GM18858 (cell line): ENCODE results near the gene C1QTNF1.

Source experiments
- ATAC-seq: cut with Tn5 transposase; IDR thresholded peaks from one replicate; pipeline ENCODE4 v1.9.1; 2021; ENCODE audit not compliant: unreplicated experiment

The C1QTNF1 gene

DNA sequence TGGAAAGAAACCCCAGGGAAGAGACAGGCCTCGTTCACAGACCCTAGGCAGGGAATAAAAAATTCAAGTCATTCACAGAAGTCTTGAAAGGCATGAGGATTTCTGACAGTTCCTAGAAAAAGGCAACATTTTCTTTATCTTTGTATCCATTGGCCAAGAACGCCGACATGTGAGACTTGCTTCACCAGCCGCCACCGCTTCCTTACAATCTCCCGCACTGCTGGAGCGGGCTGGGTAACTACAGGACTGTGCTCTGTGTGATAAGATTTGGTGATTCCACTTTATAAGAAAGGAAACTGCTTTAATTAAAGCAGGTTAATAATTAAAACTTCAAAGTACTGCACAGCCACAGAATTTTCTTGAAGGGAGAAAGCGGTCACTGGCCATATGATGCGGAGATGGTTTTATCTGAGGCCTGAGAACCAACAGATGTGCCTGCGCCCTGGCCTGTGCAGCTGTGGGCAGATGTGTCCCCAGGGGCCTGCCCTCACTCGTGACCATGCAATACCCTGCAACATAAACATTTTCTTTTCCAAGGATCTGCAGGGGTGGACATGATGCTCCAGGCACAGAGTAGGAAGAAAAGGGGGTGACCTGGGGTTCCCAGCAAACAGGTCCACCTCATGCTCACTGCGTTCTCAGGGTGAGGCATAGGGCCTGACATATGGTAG lies 31.3 kb upstream of the C1QTNF1 start:
- no peak for ATAC-seq

DNA sequence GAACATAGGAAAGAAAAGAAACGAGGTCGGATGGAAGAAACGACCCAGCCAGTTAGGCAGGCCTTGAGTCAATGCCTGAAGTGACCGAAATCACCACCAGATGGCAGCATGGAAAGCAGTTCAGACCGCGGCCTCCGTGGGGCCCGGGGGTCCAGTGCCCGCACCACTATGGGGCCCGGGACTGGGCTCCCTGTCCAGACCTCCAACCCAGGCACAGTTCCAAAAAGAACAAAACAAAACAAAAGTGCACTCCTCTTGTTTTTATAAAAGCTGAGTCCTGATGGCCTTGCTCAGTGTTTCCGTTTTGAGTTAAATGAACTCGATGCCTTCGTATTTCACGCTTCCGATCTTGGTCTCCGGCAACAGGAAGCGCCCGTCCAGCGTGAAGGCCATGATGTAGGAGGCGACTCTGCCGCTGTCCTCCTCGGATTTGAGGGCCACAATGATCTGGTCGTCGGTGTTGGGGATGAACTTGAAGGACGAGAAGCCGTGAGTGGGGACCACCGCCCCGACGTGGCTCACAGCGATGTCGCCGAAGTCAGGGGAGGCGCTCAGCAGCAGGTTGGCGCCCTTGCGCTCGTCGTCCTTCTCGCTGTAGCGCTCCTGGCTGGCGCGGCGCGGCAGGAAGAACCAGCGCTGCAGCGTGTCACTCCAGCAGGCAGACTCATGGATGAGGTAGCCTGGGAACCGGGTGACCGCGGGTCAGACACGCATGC lies 30.6 kb upstream of the C1QTNF1 start:
- ATAC-seq: no peak

DNA sequence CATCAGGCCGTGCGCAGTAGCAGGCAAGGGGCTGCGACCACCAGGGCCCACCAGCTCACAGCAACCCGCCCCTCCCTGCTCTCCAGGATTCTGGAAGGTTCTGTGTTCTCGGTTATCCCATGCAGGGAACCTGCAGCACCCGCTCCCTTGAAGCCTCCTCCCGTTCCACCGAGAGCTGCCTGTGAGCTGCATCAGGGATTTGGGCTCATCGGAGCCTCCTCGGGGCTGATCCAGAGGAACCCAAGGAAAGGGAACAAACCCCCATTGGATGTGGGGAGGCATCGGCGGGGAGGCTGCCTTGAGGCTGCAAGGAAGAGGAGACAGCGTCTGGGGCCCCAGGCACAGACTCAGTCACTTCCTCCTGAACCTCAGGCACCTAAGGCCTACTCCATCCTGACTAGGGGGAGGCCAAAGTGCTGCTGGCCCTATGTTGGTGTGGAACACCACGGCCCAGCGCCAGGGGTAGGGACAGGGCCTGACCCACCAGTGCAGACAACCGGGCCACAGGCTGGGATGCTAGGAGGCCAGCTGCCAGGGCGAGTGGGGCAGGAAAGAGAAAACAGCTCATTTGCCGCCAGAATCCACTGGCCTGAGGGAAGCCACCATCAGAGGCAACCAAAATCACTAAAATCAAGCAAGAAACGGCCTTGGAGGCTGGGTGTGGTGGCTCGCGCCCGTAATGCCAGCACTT lies 29.8 kb upstream of the C1QTNF1 start:
- ATAC-seq: no peak

DNA sequence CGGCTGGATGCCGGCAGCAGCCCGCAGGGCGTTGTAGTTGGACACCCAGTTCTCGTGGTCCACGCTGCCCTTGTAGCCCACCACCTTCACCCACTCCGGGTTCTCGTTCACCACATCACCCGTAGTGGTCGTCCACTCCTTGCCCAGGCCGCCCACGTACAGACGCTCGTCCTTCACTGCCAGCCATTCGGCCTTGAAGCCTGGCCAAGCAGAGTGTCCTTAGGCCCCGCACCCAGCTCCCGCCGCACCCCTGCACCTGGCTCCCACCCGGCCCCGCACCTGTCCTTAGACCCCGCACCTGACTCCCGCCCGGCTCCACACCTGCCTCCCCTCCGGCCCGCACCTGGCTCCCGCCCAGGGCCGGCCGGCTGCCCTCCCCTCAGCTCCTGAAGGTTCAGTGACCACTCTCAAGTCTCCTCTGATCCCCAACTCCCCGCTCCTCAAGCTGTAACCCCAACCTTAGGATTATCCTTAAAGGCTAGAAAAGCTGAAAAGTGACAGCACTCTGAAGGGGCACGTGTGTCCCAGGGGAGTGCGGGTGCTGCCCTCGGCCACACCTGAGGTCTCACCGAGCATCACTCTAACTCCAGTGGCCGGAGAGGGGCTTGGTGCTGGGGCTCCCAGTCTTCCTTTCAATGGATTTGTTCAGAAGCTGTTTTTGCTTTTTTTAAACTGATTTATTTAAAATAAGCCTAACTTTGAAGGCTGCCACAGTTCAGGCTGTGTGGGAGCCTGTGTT lies 28.8 kb upstream of the C1QTNF1 start:
- no peak for ATAC-seq

DNA sequence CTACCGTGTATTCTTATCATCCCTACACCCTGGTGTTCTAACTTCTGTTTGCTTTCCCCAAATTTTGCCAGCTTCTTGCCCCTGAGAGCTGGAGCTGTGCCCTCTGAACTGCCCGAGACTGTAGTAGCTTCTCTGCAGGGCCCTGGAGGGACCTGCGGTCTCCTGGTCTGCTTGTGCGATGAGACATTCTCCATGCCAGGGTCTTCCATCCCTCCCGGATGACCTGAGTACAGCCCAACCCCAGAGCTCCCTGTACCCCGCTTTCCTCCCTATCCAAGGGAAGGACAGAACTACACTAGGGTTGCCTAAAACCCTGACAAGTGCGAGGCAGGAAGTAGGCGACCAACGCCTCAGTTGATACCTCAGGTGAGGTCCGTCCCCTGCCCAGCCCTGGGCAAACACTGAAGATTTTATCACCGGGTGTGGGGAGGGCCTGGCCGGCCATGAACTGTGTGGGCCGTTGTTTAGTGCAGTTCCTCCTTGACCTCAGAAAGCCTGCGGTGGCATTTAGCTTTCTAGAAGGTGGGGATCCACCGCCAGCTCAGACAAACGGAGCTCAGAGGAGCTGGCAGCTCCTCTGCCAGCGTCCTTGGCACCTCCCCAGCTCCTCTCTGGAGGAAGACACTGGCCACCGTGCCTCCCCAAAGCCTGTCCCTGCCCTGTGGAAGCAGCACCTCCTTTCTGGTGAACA lies 28.1 kb upstream of the C1QTNF1 start:
- no peak for ATAC-seq

DNA sequence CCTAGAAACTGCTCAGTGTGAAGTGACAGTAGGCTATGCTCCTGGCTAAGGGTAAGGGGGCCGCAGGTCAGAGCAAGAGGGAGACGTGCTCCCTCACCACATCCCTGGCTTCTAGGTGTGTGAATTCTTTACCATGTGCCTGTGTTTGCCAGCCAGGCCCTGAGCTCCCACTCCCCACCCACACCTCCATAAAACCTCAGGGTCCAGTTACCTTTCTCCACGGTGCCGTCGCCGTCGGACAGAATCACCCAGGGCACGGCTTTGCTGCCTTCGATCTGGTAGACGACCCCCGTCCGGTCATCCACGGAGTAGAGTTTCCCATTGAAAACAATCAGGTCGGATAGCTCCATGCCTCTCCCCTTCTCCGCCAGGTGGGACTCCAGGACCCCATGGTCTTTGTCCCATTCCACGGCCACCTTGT lies 27.2 kb upstream of the C1QTNF1 start:
- ATAC-seq: no peak

DNA sequence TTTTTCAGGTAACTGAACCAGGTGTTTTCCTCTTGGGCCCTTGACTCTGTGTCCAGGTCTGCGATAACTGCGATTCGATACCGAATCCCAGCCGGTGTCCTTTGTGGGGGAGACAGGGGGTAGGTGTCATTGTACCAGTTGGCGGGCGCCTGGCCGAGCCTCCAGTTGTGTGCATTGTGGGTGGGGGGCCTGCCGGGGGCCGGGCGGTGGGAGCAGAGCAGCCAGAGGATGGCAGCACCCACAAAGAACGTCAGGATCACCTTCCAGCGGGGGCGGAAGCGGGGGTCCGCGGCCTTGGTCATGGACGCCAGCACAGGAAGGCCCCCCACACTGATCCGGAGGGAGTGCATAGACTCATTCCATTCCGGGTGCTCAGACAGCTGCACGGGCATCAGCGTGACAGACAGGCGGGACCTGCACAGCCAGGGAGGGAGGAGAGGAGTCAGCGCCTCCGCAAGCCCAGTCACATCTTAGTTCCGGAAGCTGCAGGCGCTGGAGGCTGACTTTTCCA lies 26.7 kb upstream of the C1QTNF1 start:
- no peak for ATAC-seq

DNA sequence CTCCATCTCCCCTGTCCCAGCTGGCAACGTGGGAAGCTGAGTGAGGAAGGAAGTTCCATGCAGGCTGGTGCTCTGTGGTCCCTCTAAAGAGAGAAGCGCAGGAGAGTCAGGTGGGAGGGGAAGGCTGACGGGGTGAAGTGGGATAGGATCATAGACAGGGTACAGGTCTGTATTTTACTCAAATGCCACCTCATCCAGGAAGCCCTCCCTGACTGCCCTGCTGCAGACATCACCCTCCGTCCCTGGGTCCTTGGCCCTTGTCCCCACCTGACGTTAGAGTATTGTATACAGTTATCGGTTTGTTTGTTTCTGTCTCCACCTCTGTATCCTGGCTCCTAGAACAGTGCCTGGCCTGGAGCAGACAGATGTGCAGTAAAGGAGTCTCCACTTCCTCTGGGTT lies 26.1 kb upstream of the C1QTNF1 start:
- no peak for ATAC-seq

DNA sequence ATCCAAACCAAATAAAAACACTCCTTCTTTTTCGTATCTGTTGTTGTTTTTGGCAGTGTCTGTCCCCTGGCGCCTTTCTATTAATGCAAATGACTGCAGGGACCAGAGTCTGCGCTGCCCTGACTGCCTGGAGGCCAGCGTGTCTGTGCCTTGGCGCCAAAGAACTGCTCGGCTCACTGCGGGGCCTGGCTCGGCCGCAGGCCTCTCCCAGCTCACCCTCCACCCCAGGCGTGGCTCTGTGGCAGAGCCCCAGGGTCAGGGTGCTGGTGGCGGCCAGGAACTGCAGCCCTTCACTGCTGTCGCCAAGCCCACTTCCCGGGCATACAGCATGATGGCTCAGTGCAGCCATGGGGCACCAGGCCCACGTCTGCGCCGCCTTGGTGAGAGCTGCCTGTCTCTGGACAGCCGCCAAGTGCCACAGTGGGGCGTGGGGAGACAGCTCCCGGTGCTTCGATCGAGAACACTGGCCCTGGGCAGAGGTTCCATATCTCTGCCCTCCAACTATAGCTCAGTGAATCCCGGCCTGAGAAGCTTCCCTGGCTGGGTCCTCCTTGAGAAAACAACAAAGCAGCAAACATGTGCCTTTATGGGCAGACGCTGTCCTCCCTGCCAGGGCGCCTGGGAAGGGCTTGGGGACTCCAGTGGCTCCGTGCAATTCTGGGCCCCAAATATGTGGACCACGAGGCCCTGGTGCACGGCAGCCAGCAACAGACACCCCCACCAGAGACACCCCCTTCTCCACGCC lies 25.5 kb upstream of the C1QTNF1 start:
- no peak for ATAC-seq

DNA sequence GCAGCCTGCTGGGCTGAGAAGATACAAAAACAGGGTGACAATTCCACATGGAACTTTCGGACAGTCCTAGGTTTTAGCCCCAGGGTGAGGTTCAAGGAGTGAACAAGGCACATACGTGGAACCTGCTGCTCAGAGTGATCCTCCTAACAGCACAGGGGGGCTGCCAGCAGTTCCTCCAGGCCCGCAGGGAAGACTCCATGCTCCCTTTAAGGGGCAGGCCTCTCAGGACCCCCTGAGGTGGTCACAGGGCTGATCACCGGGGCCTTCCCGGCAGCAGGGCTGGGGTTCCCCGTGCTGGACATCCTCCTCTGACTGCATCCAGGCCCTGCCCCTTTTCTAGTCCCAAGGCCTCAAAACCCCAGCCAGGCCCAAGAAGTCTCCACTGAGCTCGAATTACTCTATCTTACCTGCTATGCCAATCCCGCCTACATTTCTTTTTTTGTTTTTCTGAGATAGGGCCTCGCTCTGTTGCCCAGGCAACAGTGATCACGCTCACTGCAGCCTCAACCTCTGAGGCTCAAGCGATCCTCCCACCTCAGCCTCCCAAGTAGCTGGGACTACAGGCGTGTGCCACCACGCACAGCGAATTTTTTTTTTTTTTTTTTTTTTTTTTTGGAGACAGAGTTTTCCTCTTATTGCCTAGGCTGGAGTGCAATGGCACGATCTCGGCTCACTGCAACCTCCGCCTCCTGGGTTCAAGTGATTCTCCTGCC lies 24.8 kb upstream of the C1QTNF1 start:
- no peak for ATAC-seq

DNA sequence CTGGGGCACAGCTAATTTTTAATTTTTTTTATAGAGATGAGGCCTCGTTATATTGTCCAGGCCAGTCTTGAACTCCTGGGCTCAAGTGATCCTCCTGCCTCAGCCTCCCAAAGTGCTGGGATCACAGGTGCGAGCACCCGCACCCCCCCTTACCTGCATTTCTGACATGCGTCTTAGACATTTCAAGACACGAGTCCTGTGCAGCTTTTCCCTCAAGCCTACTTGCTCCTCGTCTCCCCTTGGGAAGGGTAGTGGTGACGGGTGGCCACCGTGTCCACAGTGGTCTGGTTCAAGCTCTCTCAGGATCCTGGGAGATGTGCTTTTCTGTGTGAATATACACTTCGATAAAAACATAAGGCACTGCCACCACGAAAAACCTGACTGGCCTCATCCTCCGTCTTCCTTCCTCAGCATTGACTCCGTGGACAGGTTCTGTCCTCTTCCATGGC lies 24.0 kb upstream of the C1QTNF1 start:
- no peak for ATAC-seq

DNA sequence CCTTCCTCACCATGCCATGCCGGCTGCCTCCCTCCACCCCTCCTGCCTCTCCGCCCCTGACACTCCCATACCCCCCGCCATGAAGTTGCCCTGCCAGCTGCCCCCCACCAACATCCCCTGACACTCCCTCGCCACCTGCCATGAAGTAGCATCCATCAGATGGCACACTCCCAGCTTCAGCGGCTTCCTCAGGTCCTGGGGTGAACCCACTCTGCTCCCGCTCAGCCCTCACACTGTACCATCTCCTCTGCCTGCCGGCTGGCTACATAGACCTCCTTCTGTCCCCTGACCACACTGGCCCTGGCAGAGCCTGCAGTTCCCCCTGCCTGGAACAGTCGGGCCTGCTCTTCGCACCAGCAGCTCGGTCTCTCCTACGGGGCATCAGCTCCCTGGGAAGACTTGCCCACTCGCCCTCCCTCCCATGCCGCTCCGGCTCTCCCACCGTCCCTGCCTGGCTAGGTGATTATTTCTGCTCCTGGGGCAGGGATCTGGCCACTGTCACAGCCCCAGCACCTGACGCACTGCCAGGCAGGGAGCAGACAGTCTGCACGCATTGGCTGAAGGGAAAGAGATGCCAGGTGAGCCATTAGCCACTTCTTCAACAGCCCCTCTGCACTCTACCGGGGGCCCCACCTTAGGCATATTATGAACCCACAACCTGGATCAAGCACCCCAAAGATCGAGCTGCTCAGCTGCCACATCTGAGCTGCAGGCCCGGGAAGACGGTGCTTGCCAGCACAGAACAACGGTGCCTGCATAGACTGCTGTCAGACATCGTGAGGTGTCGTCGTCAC lies 23.4 kb upstream of the C1QTNF1 start:
- ATAC-seq: no peak

DNA sequence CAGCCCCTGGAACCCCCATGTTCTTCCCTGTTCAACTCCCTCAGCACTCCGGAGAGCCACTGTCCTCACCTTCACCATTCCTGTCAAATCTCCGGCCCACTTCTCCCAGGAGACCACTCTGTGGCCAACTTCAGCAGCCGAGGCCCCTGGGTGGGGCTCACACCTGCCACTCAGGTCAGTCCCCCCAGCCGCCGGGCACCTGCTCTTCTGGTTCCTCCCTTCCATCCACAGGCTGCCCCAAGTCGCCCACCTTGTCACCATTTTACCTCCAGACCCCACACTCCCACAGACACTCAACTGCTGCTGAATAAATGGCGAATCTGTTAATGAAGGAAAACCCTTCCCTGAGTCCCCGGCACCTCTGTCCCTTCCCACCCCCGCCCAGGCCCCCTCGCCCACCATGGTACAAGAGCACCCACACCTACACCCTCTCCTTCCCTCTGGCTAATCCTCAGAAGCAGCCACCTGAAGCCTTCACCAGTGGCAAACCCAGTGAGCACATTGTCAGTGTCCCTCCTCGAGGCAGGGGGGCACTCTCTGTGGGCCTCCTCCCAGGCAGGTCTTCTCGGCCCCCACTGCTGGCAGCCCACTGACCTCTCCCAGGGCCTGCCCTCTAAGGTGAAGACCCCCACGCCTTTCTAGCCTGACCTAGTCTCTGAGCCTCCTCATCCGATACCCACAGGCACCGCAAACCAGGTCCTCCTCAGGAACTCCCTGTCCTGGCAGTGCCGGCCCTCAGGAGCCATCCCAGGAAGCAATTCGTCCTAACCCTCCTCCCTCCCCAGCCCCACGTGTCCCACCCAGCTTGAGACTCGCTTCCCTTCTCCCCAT lies 22.6 kb upstream of the C1QTNF1 start:
- no peak for ATAC-seq

DNA sequence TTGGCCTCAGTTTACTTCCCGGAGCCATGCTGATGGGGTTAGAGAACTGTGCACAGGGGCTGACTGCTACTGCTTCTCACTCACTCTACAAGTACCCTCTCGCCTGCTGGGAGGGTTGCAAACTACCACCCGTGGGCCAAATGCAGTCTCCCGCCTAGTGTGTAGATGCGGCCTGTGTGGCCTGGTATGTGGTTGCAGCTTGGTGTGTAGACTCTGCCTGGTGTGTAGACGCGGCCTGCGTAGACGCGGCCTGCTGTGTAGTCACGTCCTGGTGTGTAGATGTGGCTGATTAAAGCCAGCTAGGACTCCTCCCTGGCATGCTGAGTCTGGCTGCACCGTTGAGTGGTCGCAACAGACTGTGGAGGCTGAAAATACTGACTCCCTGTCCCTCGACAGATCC lies 21.7 kb upstream of the C1QTNF1 start:
- no peak for ATAC-seq

DNA sequence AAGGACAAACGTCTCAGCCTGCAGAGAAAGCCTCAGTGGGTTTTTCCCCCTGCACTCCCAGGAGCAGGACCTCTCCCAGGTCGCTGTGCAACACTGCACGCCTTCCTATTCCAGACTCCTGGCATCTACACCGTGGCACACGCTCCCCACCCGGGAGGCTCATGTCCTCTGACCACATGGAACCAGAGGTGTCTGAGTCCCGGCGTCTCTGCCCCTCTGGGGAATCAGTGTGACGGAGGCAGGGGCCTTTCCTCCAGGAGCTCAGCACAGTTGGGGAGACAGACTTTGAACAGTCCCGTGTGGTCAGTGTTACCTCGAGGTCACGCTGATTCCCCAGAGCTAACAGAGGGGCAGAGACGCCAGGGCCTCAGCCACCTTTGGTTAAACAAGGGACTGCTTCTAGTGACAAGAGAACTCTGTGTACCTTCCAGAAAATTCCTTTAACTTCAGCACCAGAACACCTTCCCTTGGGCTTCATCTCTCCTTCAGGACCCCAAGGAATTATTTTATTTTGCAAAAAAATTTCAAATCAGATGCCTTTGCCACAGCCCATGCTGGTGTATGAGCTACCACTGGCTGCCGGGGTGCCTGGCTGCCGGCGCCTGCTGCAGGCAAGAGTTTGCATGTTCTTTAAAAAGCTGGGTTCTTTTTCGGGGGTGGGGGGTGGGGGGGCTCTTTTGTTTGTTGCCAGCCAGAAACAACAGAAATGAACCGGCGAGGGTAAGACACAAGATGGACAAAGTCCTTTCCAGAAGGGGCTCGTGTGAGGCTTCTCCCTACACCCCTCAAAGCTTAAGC lies 21.0 kb upstream of the C1QTNF1 start:
- no peak for ATAC-seq

DNA sequence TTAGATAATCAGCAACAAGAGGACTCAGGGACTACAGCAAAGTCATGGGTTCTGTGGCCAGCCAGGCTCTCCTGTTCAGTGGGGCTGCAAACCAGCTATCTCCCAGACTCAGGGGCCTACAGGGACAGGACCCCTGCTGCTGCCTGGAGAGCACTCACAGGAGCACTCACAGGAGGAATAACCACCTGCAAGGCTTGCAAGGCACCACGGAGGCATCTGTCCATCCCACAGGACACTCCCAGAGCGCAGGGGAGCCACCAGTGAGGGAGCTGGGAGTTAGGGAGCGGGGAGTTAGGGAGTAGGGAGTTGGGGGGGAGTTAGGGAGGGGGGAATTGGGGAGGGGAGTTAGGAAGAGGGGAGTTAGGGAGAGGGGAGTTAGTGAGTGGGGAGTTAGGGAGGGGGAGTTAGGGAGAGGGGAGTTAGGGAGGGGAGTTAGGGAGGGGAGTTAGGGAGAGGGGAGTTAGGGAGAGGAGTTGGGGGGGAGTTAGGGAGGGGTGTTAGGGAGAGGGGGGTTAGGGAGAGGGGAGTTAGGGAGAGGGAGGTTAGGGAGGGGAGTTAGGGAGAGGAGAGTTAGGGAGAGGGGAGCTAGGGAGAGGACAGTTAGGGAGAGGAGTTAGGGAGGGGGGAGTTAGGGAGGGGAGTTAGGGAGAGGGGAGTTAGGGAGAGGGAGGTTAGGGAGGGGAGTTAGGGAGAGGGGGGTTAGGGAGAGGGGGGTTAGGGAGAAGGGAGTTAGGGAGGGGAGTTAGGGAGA lies 20.1 kb upstream of the C1QTNF1 start:
- ATAC-seq: no peak
